Lower lobe of right lung (tissue), 2 donors: ENCODE data around the gene GAB2. TPM values are rescaled to one million over a fixed set of nuclear protein-coding genes. Genes with fewer than 3 reads are reported as not detected.

Source experiments
- ATAC-seq, 2 donors: fragments of 200-7000 bp; cut with Tn5 transposase; one replicate each; pipeline ENCODE4 v1.9.1; 2020 to 2022; ENCODE audit warnings: mild to moderate bottlenecking in 2 of 2, moderate library complexity in 2 of 2
- DNase-seq: peaks from one replicate; pipeline ENCODE4 v3.0.0-alpha.2; 2020
- H3K27ac ChIP-seq: fragments of 200-600 bp; one replicate; pipeline ENCODE4 v1.8.0; 2022
- H3K27me3 ChIP-seq: fragments of 200-600 bp; one replicate; pipeline ENCODE4 v1.8.0; 2022; ENCODE audit warnings: low read depth
- H3K36me3 ChIP-seq: fragments of 200-600 bp; one replicate; pipeline ENCODE4 v1.8.0; 2022; ENCODE audit warnings: mild to moderate bottlenecking
- H3K4me1 ChIP-seq: fragments of 200-600 bp; one replicate; pipeline ENCODE4 v1.8.0; 2022
- H3K4me3 ChIP-seq: fragments of 200-600 bp; one replicate; pipeline ENCODE4 v1.8.0; 2022; ENCODE audit warnings: mild to moderate bottlenecking
- H3K9me3 ChIP-seq: fragments of 200-600 bp; one replicate; pipeline ENCODE4 v1.8.0; 2022
- intact Hi-C: fragments of 100-400 bp; cut with DNase I; formaldehyde crosslinking; loops from one replicate; pipeline ENCODE4 v1.11.0; 2022
- total RNA-seq: library from RNA; stranded (reverse); fragmentation: NEBNext Ultra II Directional; extraction: Animal tissue kit (Norgen Biotek cat#: 25700); gene quantifications from one replicate; pipeline ENCODE4 v1.2.1, GENCODE V29; 2021
- TF ChIP-seq, protein P1 (sequence below): fragments of 200-600 bp; IDR thresholded peaks from one replicate; pipeline ENCODE4 v1.8.0; 2022; ENCODE audit warnings: antibody characterized with exemption, mild to moderate bottlenecking
- donor health status: DM: no; HTN: yes; CAD: no; lungs with severe emphysema.

GAB2 gene
- total RNA-seq, 1 donor from 2014 or later, result 64.2 TPM

GRCh38 chr11:78420796-78421209, 3.2 kb upstream of the GAB2 start:
- Histone ChIP-seq H3K27me3 (no peaks in the 10 kb centered on the region), H3K36me3 (no peaks in the 10 kb centered on the region), H3K4me1 (peaks cover 42% of the 10 kb centered on the region), H3K9me3 (no peaks in the 10 kb centered on the region), H3K27ac (no peak overlapping the region), H3K4me3 (no peak overlapping the region)
- no peak for ATAC-seq
- TF ChIP-seq, protein P1, sequence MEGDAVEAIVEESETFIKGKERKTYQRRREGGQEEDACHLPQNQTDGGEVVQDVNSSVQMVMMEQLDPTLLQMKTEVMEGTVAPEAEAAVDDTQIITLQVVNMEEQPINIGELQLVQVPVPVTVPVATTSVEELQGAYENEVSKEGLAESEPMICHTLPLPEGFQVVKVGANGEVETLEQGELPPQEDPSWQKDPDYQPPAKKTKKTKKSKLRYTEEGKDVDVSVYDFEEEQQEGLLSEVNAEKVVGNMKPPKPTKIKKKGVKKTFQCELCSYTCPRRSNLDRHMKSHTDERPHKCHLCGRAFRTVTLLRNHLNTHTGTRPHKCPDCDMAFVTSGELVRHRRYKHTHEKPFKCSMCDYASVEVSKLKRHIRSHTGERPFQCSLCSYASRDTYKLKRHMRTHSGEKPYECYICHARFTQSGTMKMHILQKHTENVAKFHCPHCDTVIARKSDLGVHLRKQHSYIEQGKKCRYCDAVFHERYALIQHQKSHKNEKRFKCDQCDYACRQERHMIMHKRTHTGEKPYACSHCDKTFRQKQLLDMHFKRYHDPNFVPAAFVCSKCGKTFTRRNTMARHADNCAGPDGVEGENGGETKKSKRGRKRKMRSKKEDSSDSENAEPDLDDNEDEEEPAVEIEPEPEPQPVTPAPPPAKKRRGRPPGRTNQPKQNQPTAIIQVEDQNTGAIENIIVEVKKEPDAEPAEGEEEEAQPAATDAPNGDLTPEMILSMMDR, result no peak
- peak; percentile 84 for DNase-seq
- intact Hi-C loops, result no loop called here

- H3K27ac ChIP-seq, result peak overlapping the region; percentile 97
- no peaks in the 10 kb centered on the region for H3K36me3 ChIP-seq
- intact Hi-C loops, result no loop called here
- no peak overlapping the region for H3K4me3 ChIP-seq
- ATAC-seq (peak; percentile 2 to 3), DNase-seq (peak; percentile 70)
- TF ChIP-seq, protein P1, result peak; percentile 72
- H3K4me1 ChIP-seq, result peaks cover 42% of the 10 kb centered on the region
- no peaks in the 10 kb centered on the region for H3K9me3 ChIP-seq
- no peaks in the 10 kb centered on the region for H3K27me3 ChIP-seq
These were observed 2.7 kb upstream of the GAB2 start for GRCh38 chr11:78420255-78420764.

DNA sequence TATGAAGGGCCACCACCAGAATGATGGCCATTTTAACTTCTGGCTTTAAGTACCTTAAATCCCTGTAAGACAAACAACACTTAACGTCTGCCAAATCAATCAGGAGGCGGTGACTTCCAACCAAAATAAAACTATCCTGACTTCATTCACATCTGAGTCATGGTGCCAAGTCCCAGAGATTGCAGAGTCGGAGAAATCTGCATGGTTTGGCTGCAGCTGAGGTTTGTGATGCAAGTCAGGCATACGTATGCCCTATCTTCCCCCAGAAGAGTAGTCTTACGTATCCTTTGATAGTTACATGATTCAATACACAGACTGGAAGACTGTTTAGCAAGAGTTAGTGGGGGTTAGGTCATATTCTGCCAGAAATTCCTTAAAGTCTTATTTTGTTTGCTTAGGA, 1.7 kb upstream of the GAB2 start:
- TF ChIP-seq, protein P1, result no peak
- Histone ChIP-seq H3K4me3 (no peak overlapping the region), H3K9me3 (no peaks in the 10 kb centered on the region), H3K36me3 (no peaks in the 10 kb centered on the region), H3K4me1 (peaks cover 40% of the 10 kb centered on the region), H3K27me3 (no peaks in the 10 kb centered on the region), H3K27ac (peak overlapping the region; percentile 97)
- intact Hi-C loops, result loop anchor here (10.0 kb wide), 1 partner anchor 145 kb away; no protein-coding TSS in a partner anchor
- DNase-seq, result peak; percentile 50
- ATAC-seq, result peak; percentile 12 to 16

DNA sequence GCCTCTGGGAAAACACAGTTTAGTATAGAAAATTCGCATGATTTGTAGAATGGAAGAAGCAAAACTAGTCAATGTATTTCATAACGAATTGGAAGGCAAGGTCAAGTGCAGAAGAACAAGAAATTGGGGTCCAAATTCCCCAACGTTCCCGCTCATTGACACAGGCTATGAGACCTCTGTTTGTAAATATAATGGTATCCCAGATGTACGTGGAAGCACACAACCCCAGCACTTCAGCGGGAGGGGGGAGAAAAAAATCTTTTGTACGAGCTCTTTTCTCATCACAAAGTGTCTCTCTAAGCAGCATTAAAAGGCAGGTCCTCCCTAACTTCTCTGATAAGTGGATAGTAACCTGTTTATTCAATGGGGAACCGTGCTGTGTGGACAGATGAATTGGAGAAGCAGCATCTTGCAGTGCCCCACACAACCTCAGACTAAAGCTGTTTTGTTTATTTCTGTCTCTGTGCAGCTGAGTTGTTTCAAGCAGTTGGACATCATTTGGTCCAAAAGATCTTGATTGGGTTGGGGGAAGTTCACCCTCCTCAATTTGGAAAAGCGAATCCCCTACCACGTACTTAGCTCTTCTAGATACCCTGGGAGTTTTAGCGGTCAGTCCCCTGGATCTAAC, 1.1 kb upstream of the GAB2 start:
- intact Hi-C loops, result loop anchor here (10.0 kb wide), 1 partner anchor 146 kb away; no protein-coding TSS in a partner anchor
- Histone ChIP-seq H3K36me3 (no peaks in the 10 kb centered on the region), H3K9me3 (no peaks in the 10 kb centered on the region), H3K4me1 (peaks cover 46% of the 10 kb centered on the region), H3K27ac (peak overlapping the region; percentile 97), H3K27me3 (no peaks in the 10 kb centered on the region), H3K4me3 (peak overlapping the region; percentile 86)
- TF ChIP-seq, protein P1, result no peak
- DNase-seq (no peak), ATAC-seq (no peak)

DNA sequence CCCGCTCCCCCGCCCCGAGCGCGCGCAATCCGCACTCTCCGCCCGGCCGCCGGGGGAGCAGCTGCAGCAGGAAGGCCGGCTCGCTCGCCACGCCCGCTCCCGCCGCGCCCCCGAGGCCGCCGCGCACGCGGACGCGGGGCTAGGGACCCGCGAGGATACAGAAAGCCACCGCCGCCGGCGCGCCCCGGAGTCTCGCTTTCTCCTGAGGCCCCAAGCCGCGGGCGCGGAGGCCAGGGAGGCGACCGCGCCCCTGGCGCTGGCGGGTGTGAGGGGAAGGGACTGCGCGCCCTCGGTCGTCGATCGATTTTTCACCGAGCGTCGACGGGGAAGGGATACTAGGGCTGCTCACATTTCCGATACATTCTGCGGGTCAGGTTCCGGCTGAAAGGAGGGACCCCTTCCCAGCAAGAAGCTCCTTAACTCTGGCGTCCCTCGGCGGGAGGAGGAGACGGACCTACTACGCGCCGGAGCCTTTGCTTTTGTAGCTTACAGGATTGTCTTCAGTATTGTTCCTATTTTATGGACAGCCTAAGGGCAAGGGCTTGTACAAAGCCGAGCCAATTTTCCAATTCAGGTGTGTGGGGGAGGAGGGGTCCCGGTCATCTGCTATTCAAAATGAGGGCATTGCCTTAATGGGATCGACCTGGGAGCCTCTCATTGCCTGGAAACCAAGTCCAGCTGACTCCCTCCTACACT, 416 bp upstream of the GAB2 start:
- Histone ChIP-seq H3K27ac (peak overlapping the region; percentile 97), H3K4me3 (peak overlapping the region; percentile 86), H3K27me3 (no peaks in the 10 kb centered on the region), H3K4me1 (peaks cover 47% of the 10 kb centered on the region), H3K36me3 (no peaks in the 10 kb centered on the region), H3K9me3 (no peaks in the 10 kb centered on the region)
- TF ChIP-seq, protein P1, result peak; percentile 15
- peak; percentile 80 to 87 for ATAC-seq
- intact Hi-C loops, result loop anchor here (10.0 kb wide), 1 partner anchor 147 kb away; no protein-coding TSS in a partner anchor
- DNase-seq, result peak; percentile 91
